Neural cell (in vitro differentiated cells): Measurements from ENCODE around the gene MAML3. TPM values are rescaled to one million over a fixed set of nuclear protein-coding genes. Genes with fewer than 3 reads are reported as not detected.

Experiments
- H2AFZ ChIP-seq: fragments of 200-600, 300-800 bp; sonication (generic), shearing (Covaris generic); 2 replicates; pipeline ENCODE4 v1.6.0; 2014; ENCODE audit warnings: low read depth, mild to moderate bottlenecking, antibody characterized with exemption, low read length, moderate library complexity
- H3F3A ChIP-seq: fragments of 200-600 bp; shearing (Covaris generic); 2 replicates; pipeline ENCODE4 v1.6.1; 2016; ENCODE audit warnings: mild to moderate bottlenecking, moderate library complexity, mixed read lengths, antibody characterized with exemption, low read length; ENCODE audit not compliant: insufficient read depth, poor library complexity, severe bottlenecking
- H3K27ac ChIP-seq: fragments of 200-600, 300-800 bp; sonication (generic), shearing (Covaris generic); 2 replicates; pipeline ENCODE4 v1.5.1; 2014; ENCODE audit warnings: mild to moderate bottlenecking, low read length, moderate library complexity
- H3K27me3 ChIP-seq: fragments of 300-800, 200-600 bp; sonication (generic), shearing (Covaris generic); 2 replicates; pipeline ENCODE4 v1.6.0; 2014; ENCODE audit warnings: mild to moderate bottlenecking, low read depth, low read length, moderate library complexity; ENCODE audit not compliant: insufficient read depth
- H3K36me3 ChIP-seq: fragments of 300-800, 200-600 bp; sonication (generic), shearing (Covaris generic); 2 replicates; pipeline ENCODE4 v1.5.1; 2014; ENCODE audit warnings: mild to moderate bottlenecking, antibody characterized with exemption, low read length, moderate library complexity; ENCODE audit not compliant: insufficient read depth
- H3K4me2 ChIP-seq: fragments of 300-800, 200-600 bp; sonication (generic), shearing (Covaris generic); 2 replicates; pipeline ENCODE4 v1.6.0; 2014; ENCODE audit warnings: mild to moderate bottlenecking, low read length
- H3K4me3 ChIP-seq: fragments of 300-800, 200-600 bp; sonication (generic), shearing (Covaris generic); 2 replicates; pipeline ENCODE4 v1.5.1; 2014; ENCODE audit warnings: mild to moderate bottlenecking, low read length, moderate library complexity
- H3K79me2 ChIP-seq: fragments of 200-600 bp; shearing (Covaris generic); replicated peaks from 2 replicates; pipeline ENCODE4 v1.6.0; 2014; ENCODE audit warnings: mild to moderate bottlenecking, low read length, moderate library complexity; ENCODE audit not compliant: insufficient read depth
- H3K9ac ChIP-seq: fragments of 300-800, 200-600 bp; sonication (generic), shearing (Covaris generic); 2 replicates; pipeline ENCODE4 v1.6.1; 2016; ENCODE audit warnings: mild to moderate bottlenecking, low read length, mixed read lengths
- H3K9me2 ChIP-seq: fragments of 200-600 bp; shearing (Covaris generic); 2 replicates; pipeline ENCODE4 v1.6.1; 2016; ENCODE audit warnings: mild to moderate bottlenecking, low read length, mixed read lengths; ENCODE audit not compliant: insufficient read depth
- H3K9me3 ChIP-seq: fragments of 200-600, 300-800 bp; sonication (generic), shearing (Covaris generic); 2 replicates; pipeline ENCODE4 v1.6.1; 2016; ENCODE audit warnings: mild to moderate bottlenecking, mixed run types, low read length, moderate library complexity, mixed read lengths
- H4K20me1 ChIP-seq: fragments of 200-600 bp; shearing (Covaris generic); 2 replicates; pipeline ENCODE4 v1.6.1; 2016; ENCODE audit warnings: mild to moderate bottlenecking, mixed run types; ENCODE audit not compliant: insufficient read depth
- EP300 ChIP-seq: fragments of 450-650 bp; conservative IDR thresholded peaks from 2 replicates; pipeline ENCODE4 v1.6.1; 2014; ENCODE audit warnings: antibody characterized with exemption, mild to moderate bottlenecking, moderate library complexity; ENCODE audit not compliant: poor library complexity, severe bottlenecking
- EZH2 ChIP-seq: fragments of 200-600, 300-800 bp; shearing (Covaris generic), sonication (generic); IDR thresholded peaks from 2 replicates; pipeline ENCODE4 v1.6.1; 2014; ENCODE audit warnings: antibody characterized with exemption, low read length, borderline replicate concordance, mild to moderate bottlenecking; ENCODE audit not compliant: insufficient read depth, poor library complexity, severe bottlenecking
- MXI1 ChIP-seq: fragments of 450-650 bp; conservative IDR thresholded peaks from 2 replicates; pipeline ENCODE4 v1.6.1; 2014; ENCODE audit warnings: antibody characterized with exemption, mild to moderate bottlenecking; ENCODE audit not compliant: poor library complexity, severe bottlenecking
- POLR2AphosphoS5 ChIP-seq: IDR thresholded peaks from 2 replicates; pipeline ENCODE4 v1.6.1; 2012
- RAD21 ChIP-seq: fragments of 450-650 bp; conservative IDR thresholded peaks from 2 replicates; pipeline ENCODE4 v1.6.1; 2014; ENCODE audit warnings: antibody characterized with exemption, mild to moderate bottlenecking, moderate library complexity
- SMC3 ChIP-seq: fragments of 450-650 bp; conservative IDR thresholded peaks from 2 replicates; pipeline ENCODE4 v1.6.1; 2014; ENCODE audit warnings: antibody characterized with exemption, mild to moderate bottlenecking, moderate library complexity; ENCODE audit not compliant: poor library complexity
- TAF1 ChIP-seq: IDR thresholded peaks from 2 replicates; pipeline ENCODE4 v1.6.1; 2012; ENCODE audit warnings: low read depth
- polyA plus RNA-seq: library from polyadenylated mRNA; depleted of rRNA; stranded (reverse); fragments of >200 nt; gene quantifications from 2 replicates; pipeline ENCODE4 v1.2.3, GENCODE V29; 2014
- TF ChIP-seq, protein P1 (sequence below): IDR thresholded peaks from 2 replicates; pipeline ENCODE4 v1.6.1; 2012; ENCODE audit warnings: borderline replicate concordance
- TF ChIP-seq, protein P2 (sequence below): fragments of 450-650 bp; IDR thresholded peaks from 2 replicates; pipeline ENCODE4 v1.5.1; 2014; ENCODE audit warnings: antibody characterized with exemption, mild to moderate bottlenecking, moderate library complexity; ENCODE audit not compliant: poor library complexity, severe bottlenecking

Gene MAML3
- polyA plus RNA-seq, 1 donor from 2014 or later = 10.2 TPM

DNA sequence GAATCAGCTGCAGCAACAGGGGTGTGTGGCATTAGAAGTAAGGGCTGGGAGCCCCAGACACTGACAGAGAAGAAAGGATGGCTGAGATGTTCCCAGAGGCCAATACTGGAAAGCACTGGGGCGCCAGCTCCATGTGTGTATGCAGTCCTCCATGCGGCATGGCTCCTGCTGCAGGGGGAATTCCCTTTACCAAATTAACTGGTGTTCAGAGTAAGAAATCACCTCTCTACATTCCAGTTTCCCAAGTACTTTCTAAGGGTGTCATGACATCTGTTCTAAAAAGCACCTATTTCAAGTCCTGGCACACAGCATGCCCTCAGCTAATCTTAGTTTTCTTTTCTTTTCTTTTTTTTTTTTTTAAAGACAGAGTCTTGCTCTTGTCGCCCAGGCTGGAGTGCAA, 98.0 kb downstream of the MAML3 start:
- no peaks in the 10 kb centered on the region for H3K36me3 ChIP-seq
- H3K4me2 ChIP-seq = no peak overlapping the region
- H3K27ac ChIP-seq = no peak overlapping the region
- H4K20me1 ChIP-seq = no peaks in the 10 kb centered on the region
- no peak overlapping the region for H2AFZ ChIP-seq
- no peak overlapping the region for H3K9ac ChIP-seq
- no peak overlapping the region for H3K4me3 ChIP-seq
- H3F3A ChIP-seq = no peaks in the 10 kb centered on the region
- H3K9me3 ChIP-seq = no peaks in the 10 kb centered on the region
- H3K79me2 ChIP-seq = peaks cover 37% of the 10 kb centered on the region
- no peaks in the 10 kb centered on the region for H3K9me2 ChIP-seq
- TF ChIP-seq EZH2 (no peak), MXI1 (no peak), POLR2AphosphoS5 (no peak)
- TF ChIP-seq, protein P1, sequence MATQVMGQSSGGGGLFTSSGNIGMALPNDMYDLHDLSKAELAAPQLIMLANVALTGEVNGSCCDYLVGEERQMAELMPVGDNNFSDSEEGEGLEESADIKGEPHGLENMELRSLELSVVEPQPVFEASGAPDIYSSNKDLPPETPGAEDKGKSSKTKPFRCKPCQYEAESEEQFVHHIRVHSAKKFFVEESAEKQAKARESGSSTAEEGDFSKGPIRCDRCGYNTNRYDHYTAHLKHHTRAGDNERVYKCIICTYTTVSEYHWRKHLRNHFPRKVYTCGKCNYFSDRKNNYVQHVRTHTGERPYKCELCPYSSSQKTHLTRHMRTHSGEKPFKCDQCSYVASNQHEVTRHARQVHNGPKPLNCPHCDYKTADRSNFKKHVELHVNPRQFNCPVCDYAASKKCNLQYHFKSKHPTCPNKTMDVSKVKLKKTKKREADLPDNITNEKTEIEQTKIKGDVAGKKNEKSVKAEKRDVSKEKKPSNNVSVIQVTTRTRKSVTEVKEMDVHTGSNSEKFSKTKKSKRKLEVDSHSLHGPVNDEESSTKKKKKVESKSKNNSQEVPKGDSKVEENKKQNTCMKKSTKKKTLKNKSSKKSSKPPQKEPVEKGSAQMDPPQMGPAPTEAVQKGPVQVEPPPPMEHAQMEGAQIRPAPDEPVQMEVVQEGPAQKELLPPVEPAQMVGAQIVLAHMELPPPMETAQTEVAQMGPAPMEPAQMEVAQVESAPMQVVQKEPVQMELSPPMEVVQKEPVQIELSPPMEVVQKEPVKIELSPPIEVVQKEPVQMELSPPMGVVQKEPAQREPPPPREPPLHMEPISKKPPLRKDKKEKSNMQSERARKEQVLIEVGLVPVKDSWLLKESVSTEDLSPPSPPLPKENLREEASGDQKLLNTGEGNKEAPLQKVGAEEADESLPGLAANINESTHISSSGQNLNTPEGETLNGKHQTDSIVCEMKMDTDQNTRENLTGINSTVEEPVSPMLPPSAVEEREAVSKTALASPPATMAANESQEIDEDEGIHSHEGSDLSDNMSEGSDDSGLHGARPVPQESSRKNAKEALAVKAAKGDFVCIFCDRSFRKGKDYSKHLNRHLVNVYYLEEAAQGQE = no peak
- H3K27me3 ChIP-seq = no peaks in the 10 kb centered on the region

DNA sequence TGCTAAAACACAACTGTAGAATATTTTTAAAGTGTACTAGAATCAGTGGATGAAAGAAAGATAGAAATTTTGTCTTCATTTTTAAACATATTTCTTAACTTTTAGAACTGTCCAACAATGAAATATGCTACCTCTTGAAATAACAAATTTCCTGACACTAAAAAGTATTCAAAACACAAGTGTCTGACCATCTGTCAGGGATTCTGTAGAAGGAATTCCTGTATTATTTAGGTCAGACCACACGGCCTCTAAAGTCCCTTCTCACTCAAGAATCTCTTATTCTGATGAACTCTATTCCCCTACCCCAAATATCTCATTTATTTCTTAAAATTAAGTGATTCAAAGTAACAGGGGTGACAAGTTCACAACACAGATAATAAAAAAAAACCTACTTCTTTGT, 99.1 kb downstream of the MAML3 start:
- Histone ChIP-seq H3K9me2 (no peaks in the 10 kb centered on the region), H3F3A (no peaks in the 10 kb centered on the region), H3K27me3 (no peaks in the 10 kb centered on the region), H3K9me3 (no peaks in the 10 kb centered on the region), H4K20me1 (no peaks in the 10 kb centered on the region), H3K9ac (no peak overlapping the region), H2AFZ (no peak overlapping the region), H3K4me2 (no peak overlapping the region), H3K79me2 (peaks cover 34% of the 10 kb centered on the region), H3K36me3 (no peaks in the 10 kb centered on the region), H3K27ac (no peak overlapping the region), H3K4me3 (no peak overlapping the region)
- TF ChIP-seq EZH2 = no peak
- no peak for TF ChIP-seq TAF1
- no peak for TF ChIP-seq POLR2AphosphoS5
- TF ChIP-seq SMC3 = no peak
- TF ChIP-seq, protein P1 = no peak
- TF ChIP-seq, protein P2, sequence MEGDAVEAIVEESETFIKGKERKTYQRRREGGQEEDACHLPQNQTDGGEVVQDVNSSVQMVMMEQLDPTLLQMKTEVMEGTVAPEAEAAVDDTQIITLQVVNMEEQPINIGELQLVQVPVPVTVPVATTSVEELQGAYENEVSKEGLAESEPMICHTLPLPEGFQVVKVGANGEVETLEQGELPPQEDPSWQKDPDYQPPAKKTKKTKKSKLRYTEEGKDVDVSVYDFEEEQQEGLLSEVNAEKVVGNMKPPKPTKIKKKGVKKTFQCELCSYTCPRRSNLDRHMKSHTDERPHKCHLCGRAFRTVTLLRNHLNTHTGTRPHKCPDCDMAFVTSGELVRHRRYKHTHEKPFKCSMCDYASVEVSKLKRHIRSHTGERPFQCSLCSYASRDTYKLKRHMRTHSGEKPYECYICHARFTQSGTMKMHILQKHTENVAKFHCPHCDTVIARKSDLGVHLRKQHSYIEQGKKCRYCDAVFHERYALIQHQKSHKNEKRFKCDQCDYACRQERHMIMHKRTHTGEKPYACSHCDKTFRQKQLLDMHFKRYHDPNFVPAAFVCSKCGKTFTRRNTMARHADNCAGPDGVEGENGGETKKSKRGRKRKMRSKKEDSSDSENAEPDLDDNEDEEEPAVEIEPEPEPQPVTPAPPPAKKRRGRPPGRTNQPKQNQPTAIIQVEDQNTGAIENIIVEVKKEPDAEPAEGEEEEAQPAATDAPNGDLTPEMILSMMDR = no peak
- no peak for TF ChIP-seq MXI1
- TF ChIP-seq EP300 = no peak
- TF ChIP-seq RAD21 = no peak
